22Rv1 (cell line): ENCODE measurements around the gene DOK6.

Source experiments
- CTCF ChIP-seq: fragments of 450-650 bp; IDR thresholded peaks from 2 replicates; pipeline ENCODE4 v1.5.1; 2017; ENCODE audit warnings: mild to moderate bottlenecking
- ZFX ChIP-seq: fragments of 450-650 bp; IDR thresholded peaks from 2 replicates; pipeline ENCODE4 v1.6.1; 2017; ENCODE audit warnings: antibody characterized with exemption, borderline replicate concordance

- TF ChIP-seq CTCF (peak; percentile 94), ZFX (no peak)
These were observed 68.8 kb downstream of the DOK6 start for GRCh38 chr18:69469444-69469919.
